ENCODE results near the gene TCFL5. TPM values are rescaled to one million over a fixed set of nuclear protein-coding genes. Genes with fewer than 3 reads are reported as not detected.

The TCFL5 gene
- total RNA-seq, result 1 to 10 TPM; 3.4 to 3.7 TPM

GRCh38 chr20:62861726-62862336 lies at the start of gene TCFL5:
TSS of gene TCFL5 (minus strand) at chr20:62861822. CDS start at chr20:62861670, 152 bp downstream.
- Mint-ChIP-seq H3K4me3 (peak within 1 kb of the TSS; percentile 76), H3K9me3 (no peaks in the 10 kb centered on the region), H3K4me1 (peaks cover 5% of the 10 kb centered on the region), H3K27ac (no peak within 1 kb of the TSS), H3K36me3 (ENCODE audit: low read depth) (peaks cover 13% of the 10 kb centered on the region), H3K27me3 (no peaks in the 10 kb centered on the region)
- ATAC-seq (replicated peaks), result peak; percentile 92

- Mint-ChIP-seq H3K9me3 (no peaks in the 10 kb centered on the region), H3K4me3 (no peak overlapping the region), H3K27ac (peak overlapping the region; percentile 33), H3K4me1 (peaks cover 18% of the 10 kb centered on the region), H3K36me3 (ENCODE audit: low read depth) (peaks cover 96% of the 10 kb centered on the region), H3K27me3 (no peaks in the 10 kb centered on the region)
- no peak for ATAC-seq (replicated peaks)
These were observed 49.3 kb upstream of the TCFL5 start for GRCh38 chr20:62910777-62911497.

- Mint-ChIP-seq H3K4me1 (peaks cover 13% of the 10 kb centered on the region), H3K27ac (peak overlapping the region; percentile 33), H3K4me3 (no peak overlapping the region), H3K9me3 (no peaks in the 10 kb centered on the region), H3K27me3 (no peaks in the 10 kb centered on the region), H3K36me3 (ENCODE audit: low read depth) (peaks cover 97% of the 10 kb centered on the region)
- ATAC-seq (replicated peaks), result no peak
These were observed 48.7 kb upstream of the TCFL5 start for GRCh38 chr20:62910217-62910766.

GRCh38 chr20:62908971-62909791 lies 47.6 kb upstream of the TCFL5 start:
- peaks cover 13% of the 10 kb centered on the region for H3K4me1 Mint-ChIP-seq
- H3K27ac Mint-ChIP-seq, result no peak overlapping the region
- no peak for ATAC-seq (replicated peaks)
- no peaks in the 10 kb centered on the region for H3K9me3 Mint-ChIP-seq
- no peaks in the 10 kb centered on the region for H3K27me3 Mint-ChIP-seq
- H3K4me3 Mint-ChIP-seq, result no peak overlapping the region
- H3K36me3 Mint-ChIP-seq (ENCODE audit: low read depth), result peaks cover 99% of the 10 kb centered on the region

GRCh38 chr20:62907384-62908317 lies 46.0 kb upstream of the TCFL5 start:
- Mint-ChIP-seq H3K27ac (peak overlapping the region; percentile 59), H3K27me3 (no peaks in the 10 kb centered on the region), H3K4me3 (no peak overlapping the region), H3K36me3 (ENCODE audit: low read depth) (peaks cover 99% of the 10 kb centered on the region), H3K4me1 (peaks cover 16% of the 10 kb centered on the region), H3K9me3 (no peaks in the 10 kb centered on the region)
- ATAC-seq (replicated peaks), result peak; percentile 41

- H3K27ac Mint-ChIP-seq, result peak overlapping the region; percentile 59
- H3K36me3 Mint-ChIP-seq (ENCODE audit: low read depth), result peaks cover 100% of the 10 kb centered on the region
- H3K4me3 Mint-ChIP-seq, result no peak overlapping the region
- no peaks in the 10 kb centered on the region for H3K9me3 Mint-ChIP-seq
- H3K27me3 Mint-ChIP-seq, result no peaks in the 10 kb centered on the region
- peak; percentile 19 for ATAC-seq (replicated peaks)
- H3K4me1 Mint-ChIP-seq, result peaks cover 16% of the 10 kb centered on the region
These were observed 45.2 kb upstream of the TCFL5 start for GRCh38 chr20:62906647-62907375.

- no peaks in the 10 kb centered on the region for H3K27me3 Mint-ChIP-seq
- H3K4me1 Mint-ChIP-seq, result peaks cover 16% of the 10 kb centered on the region
- peaks cover 100% of the 10 kb centered on the region for H3K36me3 Mint-ChIP-seq (ENCODE audit: low read depth)
- H3K9me3 Mint-ChIP-seq, result no peaks in the 10 kb centered on the region
- H3K4me3 Mint-ChIP-seq, result no peak overlapping the region
- H3K27ac Mint-ChIP-seq, result no peak overlapping the region
- no peak for ATAC-seq (replicated peaks)
These were observed 44.6 kb upstream of the TCFL5 start for GRCh38 chr20:62906209-62906608.

- H3K36me3 Mint-ChIP-seq (ENCODE audit: low read depth), result peaks cover 98% of the 10 kb centered on the region
These were observed 44.0 kb upstream of the TCFL5 start for GRCh38 chr20:62905536-62906117.

GRCh38 chr20:62902926-62903615 lies 41.4 kb upstream of the TCFL5 start:
- Mint-ChIP-seq H3K27me3 (no peaks in the 10 kb centered on the region), H3K4me1 (peaks cover 28% of the 10 kb centered on the region), H3K36me3 (ENCODE audit: low read depth) (peaks cover 79% of the 10 kb centered on the region), H3K9me3 (no peaks in the 10 kb centered on the region), H3K4me3 (no peak overlapping the region), H3K27ac (peak overlapping the region; percentile 19)
- peak; percentile 73 for ATAC-seq (replicated peaks)

More at GRCh38 chr20:62905536-62906117, 44.0 kb upstream of the TCFL5 start:
- no peaks in the 10 kb centered on the region for H3K27me3 Mint-ChIP-seq
- peak overlapping the region; percentile 37 for H3K27ac Mint-ChIP-seq
- no peak for ATAC-seq (replicated peaks)
- H3K9me3 Mint-ChIP-seq, result no peaks in the 10 kb centered on the region
- H3K4me1 Mint-ChIP-seq, result peaks cover 16% of the 10 kb centered on the region
- H3K4me3 Mint-ChIP-seq, result no peak overlapping the region

- H3K9me3 Mint-ChIP-seq, result no peaks in the 10 kb centered on the region
- no peaks in the 10 kb centered on the region for H3K27me3 Mint-ChIP-seq
- H3K4me1 Mint-ChIP-seq, result peaks cover 28% of the 10 kb centered on the region
- H3K36me3 Mint-ChIP-seq (ENCODE audit: low read depth), result peaks cover 76% of the 10 kb centered on the region
- ATAC-seq (replicated peaks), result no peak
- H3K4me3 Mint-ChIP-seq, result no peak overlapping the region
- H3K27ac Mint-ChIP-seq, result no peak overlapping the region
These were observed 40.3 kb upstream of the TCFL5 start for GRCh38 chr20:62901891-62902290.

GRCh38 chr20:62900692-62901584 lies 39.3 kb upstream of the TCFL5 start:
- peaks cover 28% of the 10 kb centered on the region for H3K4me1 Mint-ChIP-seq
- H3K4me3 Mint-ChIP-seq, result peak overlapping the region; percentile 76
- H3K27me3 Mint-ChIP-seq, result no peaks in the 10 kb centered on the region
- no peaks in the 10 kb centered on the region for H3K9me3 Mint-ChIP-seq
- peaks cover 76% of the 10 kb centered on the region for H3K36me3 Mint-ChIP-seq (ENCODE audit: low read depth)
- peak overlapping the region; percentile 73 for H3K27ac Mint-ChIP-seq
- ATAC-seq (replicated peaks), result peak; percentile 8

All from activated T-helper 17 cell treated with anti-CD3 and anti-CD28 coated beads, Interleukin-2, amount 50 U/mL, for 72 hours (primary cell).